SKM-1 (cell line): ENCODE data around the gene ALOX15.
"Not testable (repeated sequence)": the region's sequence is repeated elsewhere in the genome, so short reads cannot be mapped to it uniquely, and the experiment has no call there.

Experiments
- DNase-seq: peaks from one replicate; lab custom pipeline; 2025; ENCODE audit not compliant: unreplicated experiment; lab: John Stamatoyannopoulos, UW

ALOX15 gene

DNA sequence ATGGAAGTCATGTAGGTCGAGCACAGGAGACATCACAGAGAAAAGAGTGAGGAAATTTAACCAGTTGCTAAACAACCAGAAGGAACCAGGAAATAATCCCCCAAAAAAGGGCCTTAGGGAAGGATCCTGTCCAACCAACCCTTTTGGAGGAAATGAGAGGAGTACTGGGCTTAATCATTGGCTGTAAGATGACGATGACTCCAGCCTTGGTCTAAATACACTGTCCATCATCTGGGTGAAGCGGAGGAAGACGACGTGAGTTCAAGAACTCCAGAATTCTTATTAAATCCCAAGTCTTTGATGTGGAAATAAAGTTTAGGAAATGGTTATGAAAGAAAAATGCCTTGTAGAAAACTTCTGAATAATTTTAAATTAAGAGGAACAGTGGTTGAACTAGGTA is 11.5 kb upstream of the ALOX15 start:
- no peak for DNase-seq

DNA sequence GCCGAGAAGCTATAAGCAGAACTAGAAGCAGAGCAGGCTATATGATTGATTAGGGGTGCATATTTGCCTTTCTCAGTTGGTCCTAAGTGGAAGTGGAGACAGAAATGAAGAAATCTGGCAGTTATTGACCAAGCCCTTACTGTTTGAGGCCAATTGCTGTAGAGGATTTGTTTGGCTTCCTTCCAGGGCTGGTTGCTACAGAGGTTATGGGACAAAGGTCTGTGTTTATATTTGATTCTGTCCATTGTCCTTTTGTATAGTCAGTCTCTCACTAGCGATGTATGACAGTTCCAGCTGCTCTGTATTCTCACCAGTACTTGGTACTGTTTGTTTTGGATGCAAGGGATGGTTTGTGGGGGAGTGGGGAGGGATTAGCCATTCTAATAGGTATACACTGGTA is 7.3 kb upstream of the ALOX15 start:
- DNase-seq: peak; percentile 8

DNA sequence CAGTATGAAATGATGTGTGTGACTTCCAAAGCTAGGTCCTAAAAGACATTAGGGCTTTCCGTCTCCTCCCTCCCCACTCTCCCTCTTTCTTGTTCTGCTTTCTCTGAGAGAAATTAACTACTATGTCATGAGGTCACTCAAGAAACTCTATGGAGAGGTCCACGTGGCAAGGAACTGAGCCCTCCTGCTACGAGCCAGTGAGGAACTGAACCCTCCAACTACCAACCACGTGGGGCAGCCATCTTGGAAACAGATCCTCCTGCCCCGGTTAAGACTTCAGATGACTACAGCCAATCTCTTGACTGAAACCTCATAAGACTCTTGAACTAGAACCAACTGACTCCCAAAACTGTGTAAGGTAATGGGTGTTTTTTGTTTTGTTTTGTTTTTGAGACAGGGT is 4.2 kb upstream of the ALOX15 start:
- DNase-seq: no peak

DNA sequence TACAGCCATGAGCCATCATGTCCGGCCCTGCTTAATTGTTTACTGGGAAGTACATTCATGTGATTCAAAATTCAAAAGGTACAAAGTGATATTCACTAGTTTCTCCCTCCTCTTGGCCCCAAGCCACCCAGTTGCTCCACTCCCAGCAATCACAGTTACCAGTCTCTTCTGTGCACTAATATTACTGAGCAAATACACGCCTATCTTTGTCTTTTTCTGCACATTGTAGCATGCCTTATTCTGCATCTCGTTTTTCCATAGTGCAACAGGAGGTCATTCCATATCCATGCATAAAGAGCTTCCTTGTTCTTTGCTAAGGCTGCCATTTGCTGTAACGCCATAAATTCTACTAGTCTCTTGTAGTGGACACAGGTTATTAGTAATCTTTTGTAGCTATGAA is 2.2 kb upstream of the ALOX15 start:
- DNase-seq: no peak

DNA sequence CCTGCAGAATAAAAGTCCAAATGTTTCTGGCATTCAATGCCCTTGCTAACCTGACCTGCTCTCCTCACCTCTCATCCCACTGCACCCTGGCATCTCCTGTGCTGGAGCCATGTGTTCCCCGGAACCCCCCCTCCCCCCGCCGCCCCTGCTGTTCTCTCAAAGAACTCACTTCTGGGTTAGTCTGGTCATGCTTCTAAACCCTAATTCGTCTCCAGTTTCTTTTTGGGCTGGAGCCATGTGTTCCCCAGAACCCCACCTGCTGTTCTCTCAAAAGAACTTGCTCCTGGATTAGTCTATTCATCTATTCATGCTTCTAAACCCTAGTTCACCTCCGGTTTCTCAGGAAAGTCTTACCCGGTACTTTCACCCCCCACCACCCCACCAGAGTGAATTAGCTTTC is 808 bp upstream of the ALOX15 start:
- no peak for DNase-seq

DNA sequence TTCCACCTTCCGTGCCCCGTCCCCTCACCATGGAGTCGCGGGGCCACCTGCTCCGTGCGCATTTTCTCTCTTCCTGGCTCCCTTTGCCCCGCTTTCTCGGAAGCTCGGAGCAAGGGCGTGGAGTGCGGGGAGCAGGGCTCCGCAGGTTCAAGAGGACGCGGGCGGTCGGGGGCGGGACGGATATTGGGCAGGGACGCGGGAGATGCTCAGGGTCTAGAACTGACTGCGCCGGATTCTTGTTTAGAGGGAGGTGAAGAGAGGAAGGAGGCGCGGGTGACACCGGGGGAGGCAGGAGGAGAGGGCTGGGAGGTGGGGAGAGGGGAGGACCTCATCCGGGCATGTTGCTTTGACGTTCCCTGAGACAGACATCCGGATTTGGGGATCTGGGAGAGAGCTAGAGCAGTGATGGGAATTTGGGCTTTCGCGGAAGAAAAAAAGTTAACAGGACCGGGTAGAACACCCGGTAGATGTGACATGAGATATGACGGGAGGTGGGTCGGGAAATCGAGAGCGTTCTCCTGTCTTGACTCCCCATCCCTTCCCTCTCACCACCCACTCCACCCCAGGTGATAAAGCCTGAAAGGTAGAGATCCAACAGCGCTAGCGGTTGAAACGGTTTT is 799 bp downstream of the ALOX15 start:
- DNase-seq: not testable (repeated sequence)

DNA sequence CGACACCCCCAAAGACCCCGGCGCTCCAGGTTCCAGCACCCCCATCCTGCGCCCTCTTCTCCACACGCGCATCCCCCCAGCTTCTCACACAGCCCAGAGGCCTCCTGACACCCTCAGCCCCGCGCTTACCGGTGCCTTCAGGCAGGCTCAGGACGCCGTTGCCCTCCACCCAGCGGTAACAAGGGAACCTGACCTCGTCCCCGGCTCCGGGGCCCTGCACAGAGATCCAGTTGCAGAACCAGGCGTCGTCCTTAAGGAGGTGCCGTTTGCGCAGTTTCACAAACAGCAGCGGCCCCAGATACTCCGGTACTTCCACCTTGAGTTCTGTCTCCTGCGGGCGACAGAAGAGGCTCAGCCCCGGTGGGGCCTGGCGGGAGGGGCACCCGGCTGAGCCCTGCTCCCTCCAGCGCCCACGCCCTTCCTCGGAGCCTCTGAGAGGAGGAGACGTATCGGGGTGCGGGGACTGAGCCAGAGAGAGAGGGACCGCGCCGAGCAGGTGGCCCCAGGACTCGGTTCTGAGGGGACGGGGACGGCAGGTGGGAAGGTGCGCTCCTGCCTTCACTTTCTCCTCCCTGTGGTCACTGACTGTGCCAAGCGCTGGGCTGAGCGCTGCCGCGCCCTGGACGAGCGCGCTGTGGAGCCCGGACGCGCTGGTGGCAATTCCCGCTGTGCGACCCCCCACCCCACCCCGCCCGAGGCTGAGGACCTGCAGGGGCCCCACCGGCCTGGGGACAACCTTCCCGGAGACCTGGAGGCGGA is 2.0 kb downstream of the ALOX15 start:
- DNase-seq: not testable (repeated sequence)

DNA sequence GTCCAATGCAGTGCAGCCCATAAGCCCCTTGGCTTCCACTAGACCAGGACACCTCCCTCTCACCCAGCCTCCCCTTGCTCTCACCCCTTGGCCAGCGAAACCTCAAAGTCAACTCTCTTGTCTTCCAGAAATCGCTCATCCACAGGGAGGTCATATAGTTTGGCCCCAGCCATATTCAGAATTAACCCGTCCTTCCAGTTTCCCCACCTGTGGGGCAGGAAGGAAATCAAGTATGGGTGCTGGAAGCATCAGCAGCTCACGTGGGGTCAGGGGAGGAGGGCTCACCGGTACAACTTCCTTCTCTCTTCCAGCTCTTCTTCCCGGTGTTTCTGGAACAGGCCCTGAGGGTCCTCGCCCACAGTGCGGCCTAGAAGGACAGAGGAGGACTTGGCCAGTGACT is 2.7 kb downstream of the ALOX15 start:
- DNase-seq: not testable (repeated sequence)

DNA sequence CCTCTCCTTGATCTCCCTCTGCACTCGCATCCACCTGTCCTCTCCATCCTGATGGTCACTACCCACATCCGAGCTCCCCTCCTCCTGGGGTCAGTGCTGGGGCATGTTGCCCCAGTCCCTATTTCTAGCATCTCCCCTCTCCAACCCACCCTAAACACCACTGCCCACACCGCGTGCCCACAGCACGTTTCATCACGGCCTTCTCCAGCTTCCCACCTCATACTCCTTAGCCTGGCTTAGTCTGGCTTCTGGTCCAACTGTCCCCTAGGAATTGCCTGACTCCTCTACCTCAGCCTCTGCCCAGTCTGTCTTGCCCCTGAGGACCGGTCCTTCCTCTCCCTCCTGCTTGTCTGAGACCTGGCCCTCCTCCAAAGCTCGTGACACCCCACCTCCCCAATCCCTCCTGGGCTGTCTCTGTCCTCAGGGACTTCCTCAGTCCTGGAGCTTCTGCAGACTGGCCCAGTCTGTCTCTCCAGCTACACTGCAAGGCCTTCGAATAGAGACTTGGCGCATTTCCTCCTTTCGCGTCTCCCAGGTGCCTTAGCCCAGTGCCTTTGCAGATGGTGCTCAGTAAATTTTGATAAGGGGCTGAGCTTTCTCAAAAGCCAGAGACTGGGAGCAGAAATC is 4.9 kb downstream of the ALOX15 start:
- DNase-seq: no peak

DNA sequence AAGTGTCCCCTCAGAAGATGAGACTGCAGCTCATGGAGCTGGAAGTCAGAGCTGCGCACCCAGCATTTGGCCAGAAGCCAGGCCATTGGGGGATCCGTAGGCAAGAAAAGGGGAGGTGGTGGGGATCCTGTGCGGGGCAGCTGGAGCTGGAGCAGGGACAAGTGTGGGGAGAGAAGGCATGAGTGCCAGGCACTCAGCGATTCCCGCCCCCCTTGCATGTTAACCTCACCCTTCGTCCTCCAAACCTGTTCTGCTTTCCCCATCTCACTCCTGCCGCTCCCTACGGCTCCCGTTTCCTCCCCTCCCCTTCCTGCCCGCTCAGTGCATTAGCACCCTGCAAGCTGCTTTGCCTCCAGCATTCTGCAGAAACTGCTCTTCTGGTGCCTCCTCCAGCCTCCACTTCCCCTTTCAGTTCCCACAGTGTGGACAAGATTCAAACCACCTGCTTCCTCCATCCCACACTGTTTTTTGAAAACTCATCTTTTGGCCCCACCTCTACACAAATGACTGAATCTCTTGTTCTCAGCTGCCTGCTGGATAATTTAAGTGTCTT is 5.6 kb downstream of the ALOX15 start:
- DNase-seq: peak; percentile 12

DNA sequence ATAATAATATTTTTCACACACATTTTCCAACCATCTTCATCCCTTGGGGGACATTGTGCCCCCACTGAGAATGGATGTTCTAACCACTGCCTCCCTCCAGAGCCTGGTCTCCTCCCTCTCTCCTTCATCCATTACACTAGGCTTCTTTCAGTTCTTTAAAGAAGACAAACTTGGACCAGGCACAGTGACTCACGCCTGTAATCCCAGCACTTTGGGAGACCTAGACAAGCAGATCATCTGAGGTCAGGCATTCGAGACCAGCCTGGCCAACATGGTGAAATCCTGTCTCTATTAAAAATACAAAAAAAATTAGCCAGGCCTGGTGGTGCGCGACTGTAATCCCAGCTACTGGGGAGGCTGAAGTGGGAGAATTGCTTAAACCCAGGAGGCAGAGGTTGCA is 6.5 kb downstream of the ALOX15 start:
- no peak for DNase-seq

DNA sequence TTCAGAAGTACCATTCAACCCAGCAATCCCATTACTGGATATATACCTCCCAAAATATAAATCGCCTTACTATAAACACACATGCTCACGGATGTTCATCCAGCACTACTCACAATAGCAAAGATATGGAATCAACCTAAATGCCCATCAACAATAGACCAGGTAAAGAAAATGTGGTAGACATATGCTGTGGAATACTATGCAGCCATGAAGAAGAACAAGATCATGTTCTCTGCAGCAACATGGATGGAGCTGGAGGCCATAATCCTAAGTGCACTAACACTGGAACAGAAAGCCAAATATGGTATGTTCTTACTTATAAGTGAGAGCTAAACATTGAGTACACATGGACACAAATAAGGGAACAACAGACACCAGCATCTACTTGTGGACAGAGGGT is 7.8 kb downstream of the ALOX15 start:
- no peak for DNase-seq

DNA sequence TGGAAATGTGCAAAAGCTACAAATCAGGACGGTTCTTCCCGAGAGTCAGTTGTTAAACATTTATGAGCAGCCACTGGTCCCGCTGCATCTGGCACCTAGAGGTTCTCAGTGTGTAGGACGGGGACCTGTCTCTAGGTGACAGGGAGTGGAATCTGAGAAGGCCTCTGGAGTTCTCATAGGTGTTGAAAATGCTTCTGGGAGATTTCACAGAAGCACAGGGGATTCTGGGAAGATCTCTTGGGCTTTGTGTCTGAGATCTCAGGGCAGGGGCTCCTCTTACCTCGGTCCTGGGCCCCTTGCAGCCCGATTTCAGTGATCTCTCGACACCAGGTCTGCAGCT is 8.9 kb downstream of the ALOX15 start:
- DNase-seq: no peak

DNA sequence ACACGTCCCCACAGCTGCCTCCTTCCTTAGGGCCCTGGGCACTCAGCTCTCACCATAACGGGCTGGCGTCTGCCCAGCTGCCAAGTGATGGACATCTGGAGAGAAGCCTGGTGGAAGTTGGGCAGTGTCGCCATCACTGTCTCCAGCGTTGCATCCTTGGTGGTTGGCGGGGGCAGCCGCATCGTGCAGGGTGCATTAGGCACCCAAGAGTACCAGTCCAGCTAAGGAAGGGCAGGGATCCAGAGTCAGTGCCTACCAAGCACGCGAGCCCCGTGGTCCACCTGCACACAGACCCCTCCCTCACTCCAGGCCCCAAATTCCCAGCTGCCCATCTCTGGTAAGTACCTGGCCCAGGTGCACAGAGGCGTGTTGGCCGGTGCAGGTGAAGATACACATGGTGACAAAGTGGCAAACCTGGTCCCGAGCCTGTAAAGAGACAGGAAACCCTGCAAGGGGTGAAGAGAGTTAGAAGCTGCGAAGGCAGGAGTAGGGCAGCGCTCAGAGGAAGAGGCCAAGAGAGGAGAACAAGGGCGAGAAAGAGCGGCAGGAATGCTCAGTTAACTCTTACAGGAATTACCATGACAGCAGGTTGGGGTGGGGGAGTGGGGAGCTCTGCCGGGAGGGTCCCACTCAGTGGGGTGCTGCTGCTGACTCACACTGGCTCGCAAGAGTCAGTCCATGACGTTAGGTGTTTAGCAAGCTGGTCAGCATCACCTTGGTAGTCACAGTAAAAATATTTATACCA is 9.5 kb downstream of the ALOX15 start:
- no peak for DNase-seq

DNA sequence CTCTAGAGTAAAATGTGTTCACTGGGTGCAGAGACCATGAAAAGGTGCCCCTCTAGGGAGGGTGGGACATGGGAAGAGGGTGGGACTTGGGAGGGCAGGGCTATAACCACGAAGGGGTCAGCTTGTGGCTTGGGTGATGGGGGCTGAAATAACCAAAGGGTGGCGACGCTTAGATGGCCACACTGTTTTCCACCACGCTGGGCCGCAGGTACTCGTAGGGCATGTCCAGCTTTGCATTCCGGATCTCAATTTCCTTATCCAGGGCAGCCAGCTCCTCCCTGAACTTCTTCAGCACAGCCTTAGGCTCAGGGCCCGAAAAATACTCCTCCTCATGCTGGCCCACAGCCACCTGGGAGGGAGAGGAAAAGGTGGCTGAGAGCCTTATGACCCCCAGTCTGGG is 10.0 kb downstream of the ALOX15 start:
- no peak for DNase-seq

DNA sequence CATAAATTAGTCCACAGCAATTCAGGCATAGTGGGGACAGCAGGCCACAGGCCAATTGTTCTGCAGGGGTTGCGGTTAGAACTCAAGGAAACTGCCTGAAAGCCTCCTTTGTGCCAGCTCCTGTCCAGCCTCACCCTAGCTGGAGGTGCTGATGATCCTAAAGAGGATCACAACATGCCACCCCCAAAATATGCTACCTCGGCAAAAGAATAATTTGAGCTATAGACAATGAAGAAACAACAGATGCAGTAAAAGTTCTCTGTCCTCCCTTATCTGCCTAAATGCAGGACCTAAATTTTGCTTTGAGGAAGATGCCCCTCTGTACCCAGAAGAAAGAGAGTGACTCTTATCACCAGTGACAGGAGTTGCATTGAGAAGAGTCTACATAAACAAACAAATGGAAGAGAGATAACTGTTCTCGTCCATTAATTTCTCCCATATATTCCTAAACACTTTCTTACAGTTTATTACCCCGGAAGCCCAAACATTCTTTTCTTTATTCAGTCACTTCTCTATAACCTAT is 14.7 kb downstream of the ALOX15 start:
- no peak for DNase-seq

DNA sequence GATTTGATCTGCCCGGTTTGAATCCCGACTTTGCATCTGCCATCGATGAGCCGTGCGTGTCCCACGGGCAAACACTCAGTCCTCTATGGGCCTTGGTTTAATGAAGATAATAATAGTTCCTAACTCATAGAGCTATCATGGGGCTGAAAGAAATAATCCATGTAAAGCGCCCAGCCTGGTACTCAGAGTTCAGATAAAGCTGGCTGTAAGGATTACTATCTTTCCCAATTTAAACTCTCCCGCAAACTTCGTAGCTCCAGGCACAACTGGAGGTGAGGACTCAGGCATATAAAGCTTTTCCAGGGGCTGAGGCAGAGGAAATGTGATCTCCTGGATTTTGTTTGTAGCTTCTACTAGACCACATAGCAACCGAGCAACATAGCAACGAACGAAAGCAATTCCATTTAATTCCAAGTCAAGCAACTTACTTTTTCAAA is 16.3 kb downstream of the ALOX15 start:
- DNase-seq: no peak

DNA sequence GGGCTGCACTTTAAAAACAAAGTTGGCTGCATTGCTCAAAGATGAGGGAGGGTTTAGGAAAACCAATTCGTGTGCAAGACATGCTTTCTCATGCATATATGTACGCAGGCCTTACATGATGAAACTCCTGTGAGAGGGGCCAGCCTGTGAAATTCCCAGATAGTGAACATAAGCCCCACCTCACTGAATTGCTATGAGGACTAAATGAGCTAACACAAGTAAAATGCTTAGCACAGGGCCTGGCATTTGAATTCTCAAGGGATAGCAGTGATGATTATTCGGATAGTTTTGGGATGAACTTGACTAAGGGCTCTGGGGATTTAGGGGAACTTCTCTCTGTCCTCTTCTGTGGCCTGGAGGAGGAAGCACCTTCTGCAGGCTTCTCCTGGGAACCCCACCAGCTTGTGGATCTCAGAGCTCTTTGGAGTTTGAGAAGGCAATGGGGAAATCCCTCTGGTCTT is 17.0 kb downstream of the ALOX15 start:
- not testable (repeated sequence) for DNase-seq

DNA sequence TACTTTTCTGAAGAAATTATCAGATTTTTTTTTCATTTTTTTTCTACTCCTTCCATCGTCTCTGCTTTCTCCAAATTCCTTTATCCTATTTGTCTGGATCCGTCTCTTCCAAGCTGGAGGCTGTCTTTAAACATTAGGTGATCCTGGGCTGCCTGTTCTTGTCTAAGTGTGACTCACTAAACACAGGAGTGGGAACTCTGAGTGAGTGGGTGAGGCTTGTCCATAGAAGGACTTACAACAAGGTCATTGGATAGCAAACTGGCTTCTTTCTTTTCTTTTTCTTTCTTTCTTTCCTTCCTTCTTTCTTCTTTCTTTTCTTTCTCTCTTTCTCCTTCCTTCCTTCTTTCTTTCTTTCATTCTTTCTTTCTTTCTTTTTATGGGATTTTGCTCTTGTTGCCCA is 18.2 kb downstream of the ALOX15 start:
- no peak for DNase-seq

DNA sequence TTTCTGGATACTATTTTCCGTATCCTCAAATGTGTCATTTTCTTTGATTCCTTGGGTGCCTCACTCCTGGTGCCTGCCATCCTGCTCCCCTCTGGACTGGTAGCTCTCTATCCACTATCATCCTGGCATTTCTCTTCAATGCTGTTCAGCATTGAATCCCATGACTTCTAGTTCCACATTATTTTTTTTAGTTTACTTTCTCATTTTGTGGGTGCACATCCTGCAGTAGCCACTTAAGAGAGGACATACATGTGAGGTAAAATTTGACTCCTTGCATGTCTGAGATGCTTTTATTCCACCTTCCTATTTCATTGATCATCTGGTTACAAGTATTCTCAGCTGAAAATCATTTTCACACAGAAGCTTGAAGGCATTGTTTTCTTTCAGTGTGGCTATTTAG is 19.1 kb downstream of the ALOX15 start:
- no peak for DNase-seq

DNA sequence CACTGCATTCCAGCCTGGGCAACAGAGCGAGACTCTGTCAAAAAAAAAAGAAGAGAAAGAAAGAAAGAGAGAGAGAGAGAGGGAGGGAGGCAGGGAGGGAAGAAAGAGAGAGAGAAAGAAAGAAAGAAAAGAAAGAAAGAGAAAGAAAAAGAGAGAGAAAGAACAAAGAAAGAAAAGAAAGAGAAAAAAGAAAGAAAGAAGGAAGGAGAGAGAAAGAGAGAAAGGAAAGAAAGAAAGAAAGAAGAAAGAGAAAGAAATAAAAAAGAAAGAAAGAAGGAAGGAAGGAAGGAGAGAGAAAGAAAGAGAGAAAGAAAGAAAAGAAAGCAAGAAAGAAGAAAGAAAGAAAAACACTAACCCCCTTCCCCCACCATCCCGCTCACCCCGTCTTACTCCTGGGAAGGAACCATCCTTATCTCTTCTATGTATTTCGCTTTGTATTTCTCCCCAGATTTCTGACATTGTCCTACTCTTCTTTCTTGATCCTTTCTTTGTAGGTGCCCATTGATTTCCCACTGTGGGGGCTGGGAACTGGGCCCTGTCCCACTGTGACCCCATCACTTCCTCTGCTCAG is 20.9 kb downstream of the ALOX15 start:
- no peak for DNase-seq
